Amygdala (tissue), 56 donors: ENCODE measurements around the gene DHODH.
"Not testable (repeated sequence)": the region's sequence is repeated elsewhere in the genome, so short reads cannot be mapped to it uniquely, and the experiment has no call there.

Experiments used
- DNase-seq, 56 donors: peaks; one replicate each; lab custom pipeline; 2025; lab: John Stamatoyannopoulos, UW

The DHODH gene

DNA sequence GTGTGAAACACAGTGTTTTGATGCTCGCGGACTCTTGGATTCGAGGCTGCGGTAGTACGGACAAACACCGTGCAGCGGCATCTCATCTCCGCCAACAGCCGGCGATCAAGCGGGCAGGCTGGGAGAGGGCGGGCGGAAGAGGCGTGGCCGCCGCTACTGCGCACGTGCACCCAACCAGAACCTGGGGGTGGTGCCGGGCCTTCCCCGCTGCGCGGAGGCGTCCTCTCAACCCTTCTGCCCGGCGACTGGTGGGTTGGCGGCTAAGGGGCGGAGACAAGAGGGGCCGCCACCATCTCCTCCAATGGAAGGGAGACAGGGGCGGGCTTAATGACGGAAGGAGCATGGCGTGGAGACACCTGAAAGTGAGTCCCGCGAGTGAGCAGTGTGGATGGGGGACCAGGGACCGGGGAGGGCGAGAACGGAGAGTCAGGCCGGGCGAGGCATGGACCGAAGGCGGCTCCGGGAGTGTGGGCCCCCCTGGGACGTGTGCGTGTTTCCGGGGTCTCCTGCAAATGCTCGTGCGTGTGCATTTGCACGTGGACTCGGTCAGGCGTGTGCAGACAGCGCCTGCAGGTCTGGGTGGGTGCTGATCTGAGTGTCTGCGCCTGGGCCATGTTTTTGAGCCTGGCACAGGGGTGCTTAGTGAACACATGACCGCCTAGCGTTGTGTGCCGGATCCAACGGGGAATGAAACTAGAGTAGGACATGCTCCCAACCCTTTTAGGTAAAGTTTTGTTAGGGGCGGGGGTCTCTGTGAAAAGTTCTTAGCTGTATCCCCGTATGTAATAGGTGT is at the start of gene DHODH:
TSS of gene DHODH (plus strand) at position 321 of the 793 bp plus-strand sequence. CDS start at position 342, 21 bp downstream.
- peak; percentile 54 to 99 (median 96) for DNase-seq

DNA sequence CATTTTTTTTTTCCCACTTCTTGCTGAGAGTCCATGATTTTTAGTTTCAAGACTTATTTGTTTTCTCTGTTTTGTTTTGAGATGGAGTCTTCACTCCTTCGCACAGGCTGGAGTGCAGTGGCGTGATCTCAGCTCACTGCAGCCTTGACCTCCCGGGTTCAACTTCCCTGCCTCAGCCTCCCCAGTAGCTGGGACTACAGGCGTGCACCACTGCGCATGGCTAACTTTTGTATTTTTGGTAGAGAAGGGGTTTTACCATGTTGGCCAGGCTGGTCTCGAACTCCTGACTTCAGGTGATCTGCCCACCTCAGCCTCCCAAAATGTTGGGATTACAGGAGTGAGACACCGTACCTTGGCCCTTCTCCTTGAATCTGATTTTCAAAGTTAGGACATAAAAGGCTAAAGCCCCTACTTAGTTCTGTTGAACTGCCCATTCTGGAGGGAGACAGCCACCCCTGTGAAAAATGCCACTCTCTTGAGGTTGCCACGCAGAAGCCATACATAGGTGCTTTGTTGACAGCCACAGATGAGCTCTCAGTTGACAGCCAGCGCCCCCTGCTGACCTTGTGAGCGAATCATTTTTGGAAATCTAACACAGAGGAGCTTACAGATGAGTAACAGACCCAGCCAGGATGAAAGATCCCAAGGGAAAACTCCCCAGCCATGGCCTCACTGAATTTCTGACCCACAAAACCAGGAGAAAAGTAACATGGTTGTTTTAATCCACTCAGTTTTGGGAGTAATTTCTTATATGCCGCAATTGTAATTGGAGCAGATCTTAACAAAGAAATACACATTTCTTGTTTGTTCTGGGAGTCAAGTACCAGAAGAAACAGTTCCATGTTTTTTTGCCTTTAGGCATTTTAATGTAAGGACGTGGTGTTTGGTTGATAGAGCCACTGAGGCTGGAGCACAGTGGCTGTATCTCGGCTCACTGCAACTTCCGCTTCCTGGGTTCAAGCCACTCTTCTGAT is 47.2 kb upstream of the DHODH start:
- peak in 55 of 56 donors; percentile 3 to 98 (median 70) for DNase-seq

DNA sequence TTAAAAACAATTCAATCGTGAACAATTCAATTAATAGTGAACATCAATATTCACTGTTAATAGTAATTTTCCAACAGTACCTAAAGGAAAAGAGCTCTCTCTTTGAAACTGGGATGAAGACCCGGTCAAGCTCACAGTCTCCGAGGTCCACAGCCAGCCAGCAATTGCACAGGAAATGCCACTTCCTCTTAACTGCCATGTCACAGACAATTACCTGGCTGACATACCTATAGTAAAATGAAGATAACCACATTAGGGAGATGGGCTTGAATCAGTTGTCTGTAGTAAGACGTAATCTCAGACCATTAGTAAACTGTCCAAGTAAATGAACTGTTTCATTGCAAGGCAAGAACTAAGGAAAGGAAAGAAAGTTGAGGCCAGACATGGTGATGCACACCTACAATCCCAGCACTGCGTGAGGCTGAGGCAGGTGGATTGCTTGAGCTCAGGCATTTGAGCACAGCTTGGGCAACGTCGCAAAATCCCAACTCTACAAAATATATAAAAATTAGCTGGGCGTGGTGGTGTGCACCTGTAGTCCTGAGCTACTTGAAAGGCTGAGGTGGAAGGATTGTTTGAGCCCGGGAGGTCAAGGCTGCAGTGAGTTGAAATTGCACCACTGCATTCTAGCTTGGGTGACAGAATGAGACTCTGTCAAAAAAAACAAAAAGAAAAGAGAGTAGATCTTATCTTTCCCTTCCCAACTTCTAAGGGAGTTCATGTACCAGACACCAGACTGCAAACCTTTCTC is 45.2 kb upstream of the DHODH start:
- no peak for DNase-seq

DNA sequence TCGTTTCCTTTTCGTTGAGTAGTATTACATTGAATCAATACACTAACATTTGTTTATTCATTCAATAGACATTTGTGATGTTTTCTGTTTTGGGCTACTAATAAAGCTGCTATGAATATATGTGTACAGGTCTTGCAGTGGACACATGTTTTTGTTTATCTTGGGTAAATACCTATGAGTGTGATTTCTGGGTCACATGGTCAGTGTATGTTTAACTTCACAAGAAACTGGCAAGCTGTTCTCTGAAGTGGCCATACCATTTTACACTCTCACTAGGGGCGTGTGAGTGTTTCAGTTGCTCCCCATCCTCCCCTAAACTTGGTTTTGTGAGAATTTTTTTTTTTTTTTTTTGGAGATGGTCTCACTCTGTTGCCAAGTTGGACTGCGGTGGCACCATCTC is 43.3 kb upstream of the DHODH start:
- no peak for DNase-seq

DNA sequence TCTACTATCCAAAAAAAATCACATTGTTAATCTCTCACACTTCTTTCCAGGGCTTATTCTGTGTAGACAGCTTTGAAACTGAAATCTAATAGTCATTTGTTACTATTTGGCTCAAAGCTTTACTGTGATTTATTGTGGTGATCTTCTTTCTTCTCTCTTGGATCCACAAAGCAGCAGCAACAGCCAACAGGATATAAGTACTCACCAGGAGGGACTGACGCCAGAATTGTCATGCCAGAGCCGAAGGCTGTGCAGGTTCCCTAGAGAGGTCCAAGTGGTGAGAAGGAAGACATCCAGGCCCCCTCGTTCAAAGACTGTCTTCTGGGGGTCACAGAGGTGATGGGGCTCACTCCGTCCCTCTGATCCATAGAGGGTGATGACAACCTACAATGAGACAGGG is 41.6 kb upstream of the DHODH start:
- DNase-seq, result no peak

DNA sequence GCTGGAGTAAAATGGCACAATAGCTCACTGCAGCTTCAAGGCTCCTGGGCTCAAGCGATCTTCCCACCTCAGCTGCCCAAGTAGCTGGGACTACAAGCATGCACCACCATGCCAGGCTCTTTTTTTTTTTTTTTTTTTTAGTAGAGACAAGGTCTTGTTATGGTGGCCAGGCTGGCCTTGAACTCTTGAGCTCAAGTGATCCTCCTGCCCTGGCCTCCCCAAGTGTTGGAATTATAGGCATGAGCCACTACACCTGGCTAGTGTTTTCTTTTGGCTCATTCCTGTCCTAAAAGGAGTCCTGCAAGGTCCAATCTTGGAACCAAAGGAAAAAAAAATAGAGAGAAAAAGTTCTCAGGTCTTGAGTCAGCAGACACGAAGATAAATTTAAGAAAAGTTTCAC is 39.2 kb upstream of the DHODH start:
- DNase-seq, result no peak

DNA sequence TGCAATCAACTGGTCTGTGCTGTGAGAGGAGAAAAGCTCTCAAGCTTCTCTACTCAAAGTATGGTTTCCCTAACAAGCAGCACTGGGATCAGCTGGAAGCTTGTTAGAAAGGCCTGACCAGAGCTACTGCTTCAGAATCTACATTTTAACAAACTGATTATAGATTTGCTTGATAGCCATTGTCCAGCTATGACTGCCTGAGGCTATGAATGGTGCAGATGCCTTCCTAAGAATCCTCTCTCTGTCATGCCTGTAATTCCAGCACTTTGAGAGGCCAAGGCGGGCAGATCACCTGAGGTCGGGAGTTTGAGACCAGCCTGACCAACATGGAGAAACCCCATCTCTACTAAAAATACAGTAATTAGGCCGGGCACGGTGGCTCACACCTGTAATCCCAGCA is 37.0 kb upstream of the DHODH start:
- no peak for DNase-seq

DNA sequence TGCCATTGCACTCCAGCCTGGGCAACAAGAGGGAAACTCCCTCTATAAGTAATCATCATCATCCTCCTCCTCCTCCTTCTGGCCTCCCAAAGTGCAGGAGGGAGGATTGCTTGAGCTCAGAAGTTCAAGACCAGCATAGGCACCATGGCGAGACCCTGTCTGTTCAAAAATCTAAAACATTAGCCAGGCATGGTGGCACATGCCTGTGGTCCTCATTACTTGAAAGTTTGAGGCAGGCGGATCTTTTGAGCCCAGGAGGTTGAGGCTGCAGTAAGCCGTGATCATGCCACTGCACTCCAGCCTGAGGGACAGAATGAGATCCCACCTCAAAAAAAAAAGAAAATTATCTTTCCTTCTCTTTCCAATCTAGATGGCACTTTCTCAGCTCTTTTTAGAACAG is 36.2 kb upstream of the DHODH start:
- no peak for DNase-seq

DNA sequence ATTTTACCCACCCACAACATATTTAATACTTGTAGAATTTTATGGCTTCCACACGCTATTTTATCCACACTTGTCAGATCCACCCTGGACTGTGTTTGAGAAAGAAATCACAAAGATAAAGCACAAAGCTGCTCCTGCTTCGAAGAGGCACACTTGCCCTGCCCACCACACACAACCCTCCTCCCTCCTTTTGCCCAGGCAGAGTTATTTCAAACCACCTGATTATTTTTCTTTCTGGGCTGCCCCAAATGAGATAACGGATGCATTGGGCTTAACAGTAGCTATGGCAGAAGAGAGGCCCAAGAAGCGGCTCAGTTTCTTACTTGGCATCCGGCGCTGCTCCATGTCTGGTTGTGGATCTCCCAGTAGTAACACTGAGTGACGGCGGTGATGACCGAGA is 35.5 kb upstream of the DHODH start:
- no peak for DNase-seq

DNA sequence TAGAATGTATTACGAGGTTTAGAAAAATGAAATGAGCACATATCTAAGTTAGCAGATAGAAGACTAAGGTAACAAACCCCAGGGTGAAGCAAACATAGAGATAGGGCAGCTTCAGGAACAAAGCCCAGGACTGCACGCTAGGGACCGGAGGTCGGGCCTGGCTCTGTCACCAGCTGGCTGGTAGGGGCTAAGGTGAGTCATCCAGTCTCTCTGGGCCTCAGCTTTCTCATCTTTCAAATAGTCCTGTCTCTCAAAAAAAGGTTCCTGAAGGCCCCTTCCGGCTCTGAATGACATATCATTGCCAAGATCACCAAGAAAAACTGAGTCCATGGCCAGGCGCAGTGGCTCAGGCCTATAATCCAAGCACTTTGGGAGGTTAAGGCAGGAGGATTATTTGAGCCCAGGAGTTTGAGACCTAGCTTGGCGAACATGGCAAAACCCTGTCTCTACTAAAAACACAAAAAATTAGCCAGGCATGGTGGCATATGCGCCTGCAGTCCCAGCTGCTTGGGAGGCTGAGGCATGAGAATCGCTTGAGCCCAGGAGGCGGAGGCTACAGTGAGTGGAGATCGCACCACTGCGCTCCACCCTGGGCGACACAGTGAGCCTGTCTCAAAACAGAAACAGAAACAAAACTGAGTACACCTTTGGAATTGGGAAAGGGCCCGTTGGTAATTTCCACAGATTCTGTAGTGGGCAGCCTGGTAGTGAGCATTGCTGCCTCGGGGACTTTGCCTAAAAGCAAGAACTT is 34.3 kb upstream of the DHODH start:
- no peak for DNase-seq

DNA sequence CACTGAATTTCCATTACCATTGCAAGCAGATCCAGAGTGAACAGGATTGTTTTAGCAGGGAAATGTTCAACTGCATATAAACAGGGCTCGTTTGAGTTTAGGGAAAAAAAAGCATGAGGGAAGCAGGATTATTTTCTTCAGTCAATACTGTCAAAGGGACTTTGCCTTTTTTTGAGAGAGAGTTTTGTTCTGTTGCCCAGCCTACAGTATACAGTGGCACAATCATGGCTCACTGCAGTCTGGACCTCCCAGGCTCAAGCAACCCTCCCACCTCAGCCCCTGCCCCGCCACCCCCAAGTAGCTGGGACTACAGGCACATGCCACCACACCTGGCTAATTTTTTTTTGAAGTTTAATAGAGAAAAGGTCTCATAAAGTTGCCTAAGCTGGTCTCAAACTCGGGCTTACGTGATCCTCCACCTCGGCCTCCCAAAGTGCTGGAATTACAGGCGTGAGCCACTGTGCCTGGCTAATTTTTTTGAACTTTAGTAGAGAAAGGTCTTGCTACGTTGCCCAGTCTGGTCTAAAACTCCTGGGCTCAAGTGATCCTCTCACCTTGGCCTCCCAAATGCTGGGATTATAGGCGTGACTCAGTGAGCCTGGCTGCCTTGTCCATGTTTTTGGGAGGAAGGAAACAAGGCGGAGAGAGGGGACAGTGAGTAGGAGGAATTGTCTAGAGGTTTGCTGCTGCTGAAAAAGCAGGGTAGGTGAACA is 23.1 kb upstream of the DHODH start:
- no peak for DNase-seq

DNA sequence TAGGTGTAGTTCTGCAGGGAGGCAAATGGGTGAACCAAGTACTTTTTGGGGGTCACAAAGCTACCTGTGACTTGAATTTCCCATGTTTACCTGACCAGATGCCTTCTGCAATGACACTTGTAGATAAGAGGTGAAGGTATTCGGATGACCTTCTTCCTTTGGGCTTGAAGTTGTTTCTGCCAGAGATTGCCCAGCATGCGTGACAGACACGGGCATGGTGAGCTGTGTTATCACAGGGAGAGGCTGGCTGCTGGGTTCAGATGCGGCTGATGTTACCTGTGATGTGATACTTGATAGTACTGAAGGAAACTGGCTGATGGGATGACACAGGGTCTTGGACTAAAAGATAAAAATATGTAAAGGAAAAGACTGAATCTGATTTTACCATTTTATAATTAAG is 22.4 kb upstream of the DHODH start:
- no peak for DNase-seq

DNA sequence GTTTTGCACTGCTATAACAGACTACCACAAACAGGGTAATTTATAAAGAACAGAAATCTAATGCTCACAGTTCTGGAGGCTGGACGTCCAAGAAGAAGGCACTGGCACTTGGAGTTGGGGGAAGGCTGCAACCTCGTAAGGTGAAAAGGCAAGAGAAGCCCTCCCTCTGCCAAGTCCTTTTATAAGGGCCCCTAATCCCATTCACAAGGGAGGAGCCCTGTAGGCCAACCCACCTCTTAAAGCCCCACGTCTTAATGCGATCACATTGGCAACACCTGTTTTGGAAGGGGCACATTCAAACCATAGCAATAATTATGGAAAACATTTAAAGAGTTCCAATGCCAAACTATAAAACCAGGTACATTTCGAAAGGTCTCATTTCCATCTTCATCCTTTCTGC is 13.5 kb upstream of the DHODH start:
- no peak for DNase-seq

DNA sequence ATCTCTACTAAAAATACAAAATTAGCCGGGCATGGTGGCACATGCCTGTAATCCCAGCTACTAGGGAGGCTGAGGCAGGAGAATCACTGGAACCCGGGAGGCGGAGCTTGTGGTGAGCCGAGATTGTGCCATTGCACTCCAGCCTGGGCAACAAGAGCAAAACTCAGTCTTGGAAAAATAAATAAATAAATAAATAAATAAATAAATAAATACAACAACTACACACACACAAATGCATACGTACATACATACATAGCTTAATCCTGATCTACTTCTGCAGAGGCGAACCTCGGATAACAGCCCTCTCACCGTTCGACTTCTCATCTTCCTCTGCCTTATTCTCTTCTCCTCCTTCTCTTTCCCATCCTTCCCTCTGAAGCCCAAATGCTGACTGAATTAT is 11.0 kb upstream of the DHODH start:
- not testable (repeated sequence) for DNase-seq

DNA sequence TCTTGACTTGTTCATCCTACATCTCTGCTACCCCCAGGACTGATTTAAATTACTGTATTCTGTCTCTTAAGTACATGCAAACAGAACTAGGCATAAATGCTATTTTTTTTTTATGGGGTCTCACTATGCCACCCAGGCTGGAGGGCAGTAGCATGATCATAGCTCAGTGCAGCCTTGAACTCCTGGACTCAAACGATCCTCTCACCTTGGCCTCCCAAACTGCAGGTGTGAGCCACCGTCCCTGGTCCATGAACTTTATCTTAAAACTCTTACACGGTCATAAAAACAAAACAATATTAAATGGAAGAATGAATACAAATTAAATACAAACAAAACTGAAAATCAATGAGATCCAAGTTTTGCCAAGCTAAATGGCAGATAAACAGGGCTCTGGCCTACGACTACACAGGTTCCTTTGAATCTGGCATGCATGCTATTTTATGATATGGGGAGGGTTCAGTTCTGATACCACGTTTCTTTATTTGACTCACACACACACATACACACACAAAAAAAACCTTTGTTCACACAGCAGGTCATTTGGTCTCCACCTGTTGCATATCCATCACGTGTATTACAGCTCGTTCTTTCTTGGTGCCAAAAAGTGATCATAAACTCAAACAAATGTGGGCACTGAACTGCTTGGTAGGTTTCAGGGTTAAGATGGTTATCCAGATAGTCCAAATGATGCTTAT is 7.2 kb upstream of the DHODH start:
- no peak for DNase-seq

DNA sequence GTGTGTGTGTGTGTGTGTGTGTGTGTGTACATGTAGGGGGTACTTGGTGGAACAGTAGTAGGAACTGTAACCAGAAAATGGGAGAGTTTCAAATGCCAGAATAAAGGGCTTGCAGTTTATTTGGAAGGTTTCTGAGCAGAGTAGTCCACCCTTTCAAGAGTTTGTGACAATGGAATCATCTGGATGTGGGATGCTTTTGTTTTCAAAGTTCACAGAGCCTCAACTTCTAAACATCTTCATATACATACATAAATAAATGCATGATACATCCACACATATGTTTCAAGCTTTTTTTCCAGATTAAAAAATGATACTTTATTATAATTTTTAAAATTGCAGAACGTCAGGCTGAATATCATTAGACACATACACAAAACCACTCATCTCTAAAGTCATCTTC is 5.9 kb upstream of the DHODH start:
- no peak for DNase-seq

DNA sequence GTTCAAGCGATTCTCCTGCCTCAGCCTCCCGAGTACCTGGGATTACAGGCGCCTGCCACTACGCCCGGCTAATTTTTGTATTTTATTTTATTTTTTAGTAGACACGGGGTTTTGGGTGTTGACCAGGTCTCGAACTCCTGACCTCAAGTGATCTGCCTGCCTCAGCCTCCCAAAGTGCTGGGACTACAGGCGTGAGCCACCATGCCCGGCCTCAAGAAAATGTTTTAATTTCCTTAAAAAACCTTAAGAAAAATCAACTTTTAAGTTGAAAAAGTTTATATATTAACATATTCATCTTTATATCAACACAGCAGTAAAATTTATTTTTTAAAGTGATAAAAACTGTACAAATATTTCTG is 500 bp upstream of the DHODH start:
- not testable (repeated sequence) for DNase-seq

DNA sequence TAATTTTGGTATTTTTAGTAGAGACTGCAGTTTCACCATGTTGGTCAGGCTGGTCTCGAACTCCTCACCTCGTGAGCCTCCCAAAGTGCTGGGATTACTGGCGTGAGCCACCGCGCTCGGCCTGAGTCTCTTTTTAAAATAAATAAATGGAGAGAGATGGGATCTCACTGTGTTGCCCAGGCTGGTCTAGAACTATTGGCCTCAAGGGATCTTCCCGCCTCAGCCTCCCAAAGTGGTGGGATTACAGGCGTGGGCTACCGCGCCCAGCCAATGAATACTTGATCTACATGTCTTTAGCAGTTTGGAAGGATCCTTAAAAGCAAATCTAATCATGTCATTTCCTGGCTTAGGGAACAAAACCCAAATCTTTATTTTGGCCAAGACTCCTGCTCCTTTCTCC is 1.2 kb downstream of the DHODH start:
- DNase-seq, result no peak

DNA sequence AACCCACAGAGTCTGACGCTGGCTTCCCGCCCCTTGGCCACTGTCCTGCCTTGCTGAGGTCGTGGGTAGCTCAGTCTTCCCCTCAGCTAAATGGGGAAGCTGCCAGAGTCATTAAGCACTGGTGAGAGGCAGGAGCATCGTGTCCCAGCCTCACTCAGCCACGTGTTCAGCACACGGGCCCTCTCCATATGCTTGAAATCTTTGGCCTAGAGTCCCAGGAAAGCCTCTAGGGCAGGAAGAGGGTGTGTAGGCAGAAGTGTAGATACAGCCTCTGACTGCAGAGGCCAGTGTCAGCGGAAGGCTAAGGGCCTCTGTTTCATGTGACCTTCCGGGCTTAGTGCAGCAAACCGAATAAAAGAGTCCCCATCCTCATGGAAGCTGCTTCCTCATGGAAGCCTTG is 4.1 kb downstream of the DHODH start:
- no peak for DNase-seq
